Effector memory CD4-positive, alpha-beta T cell (primary cell): ENCODE data around the gene FLT3.
"Not testable (repeated sequence)": the region's sequence is repeated elsewhere in the genome, so short reads cannot be mapped to it uniquely, and the experiment has no call there.

ENCODE experiments used
- DNase-seq, 3 donors: peaks; one replicate each; pipeline ENCODE4 v3.0.0-alpha.2; 2020
- H3K27ac ChIP-seq: 2 replicates; pipeline ENCODE4 v1.7.0; 2013; ENCODE audit warnings: mild to moderate bottlenecking, low read length, moderate library complexity; ENCODE audit not compliant: insufficient read depth, poor library complexity, severe bottlenecking
- H3K27me3 ChIP-seq: replicated peaks from 2 replicates; pipeline ENCODE4 v1.7.0; 2013; ENCODE audit warnings: mild to moderate bottlenecking, low read length; ENCODE audit not compliant: insufficient read depth, control insufficient read depth, poor library complexity, severe bottlenecking
- H3K36me3 ChIP-seq: 2 replicates; pipeline ENCODE4 v1.7.0; 2013; ENCODE audit warnings: mild to moderate bottlenecking, low read length, moderate library complexity; ENCODE audit not compliant: control insufficient read depth, insufficient read depth
- H3K4me1 ChIP-seq: 2 replicates; pipeline ENCODE4 v1.7.0; 2013; ENCODE audit warnings: low read length, mild to moderate bottlenecking; ENCODE audit not compliant: control insufficient read depth, insufficient read depth, poor library complexity, severe bottlenecking
- H3K4me3 ChIP-seq: 2 replicates; pipeline ENCODE4 v1.7.0; 2013; ENCODE audit warnings: low read length, low read depth, mild to moderate bottlenecking; ENCODE audit not compliant: insufficient read depth, poor library complexity, severe bottlenecking
- H3K9me3 ChIP-seq: 2 replicates; pipeline ENCODE4 v1.7.0; 2013; ENCODE audit warnings: mild to moderate bottlenecking, low read length, moderate library complexity; ENCODE audit not compliant: control insufficient read depth

The FLT3 gene

GRCh38 chr13:28101886-28102285 lies 1.5 kb upstream of the FLT3 start:
- Histone ChIP-seq H3K4me1 (peaks cover 13% of the 10 kb centered on the region), H3K27me3 (peaks cover 32% of the 10 kb centered on the region)
- not testable (repeated sequence) for H3K4me3 ChIP-seq, H3K36me3 ChIP-seq, DNase-seq, H3K27ac ChIP-seq, H3K9me3 ChIP-seq

GRCh38 chr13:28099396-28100149 lies 803 bp downstream of the FLT3 start:
- peaks cover 13% of the 10 kb centered on the region for H3K4me1 ChIP-seq
- no peaks in the 10 kb centered on the region for H3K36me3 ChIP-seq
- DNase-seq = no peak
- H3K9me3 ChIP-seq = no peaks in the 10 kb centered on the region
- H3K4me3 ChIP-seq = peak overlapping the region; percentile 52
- no peak overlapping the region for H3K27ac ChIP-seq
- peaks cover 36% of the 10 kb centered on the region for H3K27me3 ChIP-seq

GRCh38 chr13:28097503-28097902 lies 2.9 kb downstream of the FLT3 start:
- Histone ChIP-seq H3K9me3 (no peaks in the 10 kb centered on the region), H3K27ac (no peak overlapping the region), H3K27me3 (peaks cover 33% of the 10 kb centered on the region), H3K36me3 (no peaks in the 10 kb centered on the region), H3K4me3 (no peak overlapping the region), H3K4me1 (peaks cover 13% of the 10 kb centered on the region)
- no peak for DNase-seq

- Histone ChIP-seq H3K27ac (no peak overlapping the region), H3K27me3 (peaks cover 12% of the 10 kb centered on the region), H3K9me3 (no peaks in the 10 kb centered on the region), H3K4me1 (peaks cover under 1% of the 10 kb centered on the region), H3K36me3 (no peaks in the 10 kb centered on the region), H3K4me3 (no peak overlapping the region)
- no peak for DNase-seq
These were observed 6.1 kb downstream of the FLT3 start for GRCh38 chr13:28094306-28094705.

GRCh38 chr13:28093881-28094280 lies 6.5 kb downstream of the FLT3 start:
- H3K27ac ChIP-seq = no peak overlapping the region
- DNase-seq = no peak
- no peak overlapping the region for H3K4me3 ChIP-seq
- no peaks in the 10 kb centered on the region for H3K4me1 ChIP-seq
- no peaks in the 10 kb centered on the region for H3K9me3 ChIP-seq
- H3K36me3 ChIP-seq = no peaks in the 10 kb centered on the region
- peaks cover 10% of the 10 kb centered on the region for H3K27me3 ChIP-seq

GRCh38 chr13:28092431-28092830 lies 7.9 kb downstream of the FLT3 start:
- no peak for DNase-seq
- H3K4me1 ChIP-seq = no peaks in the 10 kb centered on the region

GRCh38 chr13:28089065-28089464 lies 11.3 kb downstream of the FLT3 start:
- Histone ChIP-seq H3K4me3 (no peak overlapping the region), H3K27me3 (no peaks in the 10 kb centered on the region), H3K4me1 (no peaks in the 10 kb centered on the region), H3K27ac (no peak overlapping the region), H3K9me3 (no peaks in the 10 kb centered on the region), H3K36me3 (no peaks in the 10 kb centered on the region)
- no peak for DNase-seq

More at GRCh38 chr13:28092431-28092830, 7.9 kb downstream of the FLT3 start:
- no peak overlapping the region for H3K27ac ChIP-seq
- peaks cover 4% of the 10 kb centered on the region for H3K27me3 ChIP-seq
- H3K4me3 ChIP-seq = no peak overlapping the region
- H3K9me3 ChIP-seq = no peaks in the 10 kb centered on the region
- no peaks in the 10 kb centered on the region for H3K36me3 ChIP-seq

GRCh38 chr13:28077820-28078219 lies 22.6 kb downstream of the FLT3 start:
- not testable (repeated sequence) for H3K27me3 ChIP-seq, DNase-seq, H3K4me1 ChIP-seq, H3K9me3 ChIP-seq, H3K4me3 ChIP-seq, H3K36me3 ChIP-seq, H3K27ac ChIP-seq

GRCh38 chr13:28077231-28077630 lies 23.1 kb downstream of the FLT3 start:
- H3K27me3 ChIP-seq = no peaks in the 10 kb centered on the region
- no peaks in the 10 kb centered on the region for H3K4me1 ChIP-seq
- H3K27ac ChIP-seq = no peak overlapping the region
- H3K9me3 ChIP-seq = no peaks in the 10 kb centered on the region
- no peaks in the 10 kb centered on the region for H3K36me3 ChIP-seq
- no peak for DNase-seq
- H3K4me3 ChIP-seq = no peak overlapping the region

GRCh38 chr13:28071424-28071823 lies 29.0 kb downstream of the FLT3 start:
- DNase-seq = no peak
- no peak overlapping the region for H3K27ac ChIP-seq
- H3K4me1 ChIP-seq = no peaks in the 10 kb centered on the region
- H3K4me3 ChIP-seq = no peak overlapping the region
- no peaks in the 10 kb centered on the region for H3K27me3 ChIP-seq
- no peaks in the 10 kb centered on the region for H3K36me3 ChIP-seq
- H3K9me3 ChIP-seq = no peaks in the 10 kb centered on the region
